ENCODE measurements around the gene FASN.

- TF ChIP-seq CTCF (IDR thresholded peaks at IDR 0.05) (no peak), POLR2A (IDR thresholded peaks at IDR 0.05) (no peak)
Measured at GRCh38 chr17:82108961-82109475, 11.0 kb upstream of the FASN start.
